HG02938 (cell line): ENCODE measurements around the gene SLC41A1.

Experiments used
- ATAC-seq: cut with Tn5 transposase; IDR thresholded peaks from one replicate; pipeline ENCODE4 v1.9.1; 2021; ENCODE audit warnings: mild to moderate bottlenecking, moderate library complexity; ENCODE audit not compliant: unreplicated experiment

The SLC41A1 gene

GRCh38 chr1:205763980-205764379 is 49.0 kb downstream of the SLC41A1 start:
- no peak for ATAC-seq

GRCh38 chr1:205760606-205761005 is 52.4 kb downstream of the SLC41A1 start:
- no peak for ATAC-seq

DNA sequence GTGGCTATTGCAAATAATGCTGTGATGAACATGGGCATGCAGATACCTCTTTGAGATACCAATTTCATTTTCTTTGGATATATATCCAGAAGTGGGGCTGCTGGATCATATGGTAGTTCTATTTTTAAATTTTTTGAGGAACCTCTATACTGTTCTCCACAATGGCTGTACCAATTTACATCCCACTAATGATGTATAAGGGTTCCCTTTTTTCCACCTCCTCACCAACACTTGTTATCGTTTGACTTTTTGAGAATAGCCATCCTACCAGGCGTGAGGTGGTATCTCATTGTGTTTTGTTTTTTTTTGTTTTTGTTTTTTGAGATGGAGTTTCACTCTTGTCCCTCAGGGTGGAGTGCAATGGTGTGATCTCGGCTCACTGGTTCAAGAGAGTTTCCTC is 56.4 kb downstream of the SLC41A1 start:
- no peak for ATAC-seq

- no peak for ATAC-seq
Observed at GRCh38 chr1:205754857-205755256, 58.1 kb downstream of the SLC41A1 start.

GRCh38 chr1:205751036-205751651 is 61.9 kb downstream of the SLC41A1 start:
- no peak for ATAC-seq

DNA sequence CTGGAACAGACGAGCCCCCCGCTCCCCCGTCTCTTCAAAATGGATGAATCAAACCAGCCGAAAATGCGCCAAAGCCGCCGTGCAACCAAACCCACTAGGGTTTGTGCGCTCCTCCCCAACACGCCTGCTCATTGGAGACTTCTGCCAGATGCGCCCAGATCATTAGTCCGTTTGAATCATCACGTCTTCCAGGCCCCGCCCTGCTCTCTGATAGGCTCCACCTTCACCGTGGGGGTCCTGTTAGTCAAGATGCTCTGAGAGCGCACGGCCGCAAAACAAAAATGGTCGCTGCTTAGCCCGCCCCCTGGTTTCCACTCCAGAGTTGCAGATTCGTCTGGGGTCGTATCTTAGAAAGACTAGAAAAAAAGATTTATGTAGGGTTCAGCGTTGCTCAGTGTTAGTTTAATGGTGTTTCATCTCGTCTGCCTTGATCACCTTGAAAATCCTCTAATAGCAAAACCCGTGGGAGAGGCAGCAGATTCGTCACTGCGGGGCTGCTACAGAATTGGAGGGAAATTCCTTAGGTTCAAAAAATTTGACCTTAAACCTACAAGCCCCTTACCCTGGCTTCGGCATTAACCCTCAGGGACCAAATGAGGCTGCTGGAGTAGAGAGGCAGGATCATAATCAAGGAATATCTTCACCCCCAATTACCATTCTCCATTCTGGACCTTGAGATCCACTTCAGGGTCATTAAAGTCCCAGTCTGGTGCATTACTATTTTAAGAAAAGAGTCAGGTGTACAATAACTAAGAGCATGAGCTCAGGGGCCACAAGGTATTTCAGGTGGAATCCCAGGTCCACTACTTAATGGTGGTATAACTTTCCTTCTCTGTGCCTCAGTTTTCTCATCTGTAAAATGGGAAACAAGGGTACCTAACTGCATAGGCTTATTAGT is 62.6 kb downstream of the SLC41A1 start, which contains the start of gene NUCKS1:
Gene NUCKS1, minus strand, starts transcription at position 45 of the 898 bp plus-strand sequence. CDS start 209 bp downstream, outside the sequence.
- ATAC-seq, result peak; percentile 87

DNA sequence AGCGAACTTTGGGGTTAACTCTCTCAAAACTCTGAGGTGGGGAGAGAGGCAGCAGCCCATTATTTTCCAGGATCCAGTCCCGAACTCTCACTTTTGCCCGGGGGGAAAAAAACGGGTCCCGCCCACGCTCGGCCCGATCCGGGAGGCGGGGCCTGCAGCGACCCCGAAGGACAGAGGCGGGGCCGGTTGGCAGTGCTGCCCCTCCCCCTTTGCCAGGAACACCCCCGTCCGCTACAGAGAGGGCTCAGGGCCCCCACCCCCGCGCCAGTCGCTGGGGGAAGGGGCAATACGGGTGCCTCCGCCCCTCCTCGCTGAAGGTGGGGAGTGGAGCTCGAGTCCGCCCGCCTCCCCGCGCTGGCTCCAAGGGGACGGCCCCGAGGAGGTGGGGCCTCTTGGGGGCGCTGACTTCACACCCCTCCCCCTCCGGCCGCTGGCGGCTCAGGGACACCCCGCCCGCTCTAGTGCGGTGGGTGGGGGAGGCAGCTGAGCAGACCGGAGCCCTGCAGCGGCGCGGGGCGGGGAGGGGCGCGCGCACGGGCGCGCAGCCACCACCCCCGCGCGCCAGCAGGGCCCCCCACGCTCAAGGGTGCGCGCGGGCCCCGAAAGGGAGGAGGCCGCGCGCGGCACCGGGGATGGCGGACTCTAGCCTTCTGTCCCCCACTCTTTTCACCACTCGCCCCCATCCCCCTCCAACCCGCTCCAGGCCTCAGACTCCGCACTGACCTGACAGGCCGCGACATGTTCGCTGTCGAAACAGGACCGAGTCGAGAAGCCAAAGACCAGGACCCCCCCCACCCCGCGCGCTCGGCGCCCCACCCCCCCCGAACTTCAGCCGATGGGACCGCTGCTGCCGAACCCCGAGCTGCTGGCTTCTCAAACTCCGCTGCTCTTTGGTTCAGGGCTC is 63.5 kb downstream of the SLC41A1 start:
- ATAC-seq, result peak; percentile 65

DNA sequence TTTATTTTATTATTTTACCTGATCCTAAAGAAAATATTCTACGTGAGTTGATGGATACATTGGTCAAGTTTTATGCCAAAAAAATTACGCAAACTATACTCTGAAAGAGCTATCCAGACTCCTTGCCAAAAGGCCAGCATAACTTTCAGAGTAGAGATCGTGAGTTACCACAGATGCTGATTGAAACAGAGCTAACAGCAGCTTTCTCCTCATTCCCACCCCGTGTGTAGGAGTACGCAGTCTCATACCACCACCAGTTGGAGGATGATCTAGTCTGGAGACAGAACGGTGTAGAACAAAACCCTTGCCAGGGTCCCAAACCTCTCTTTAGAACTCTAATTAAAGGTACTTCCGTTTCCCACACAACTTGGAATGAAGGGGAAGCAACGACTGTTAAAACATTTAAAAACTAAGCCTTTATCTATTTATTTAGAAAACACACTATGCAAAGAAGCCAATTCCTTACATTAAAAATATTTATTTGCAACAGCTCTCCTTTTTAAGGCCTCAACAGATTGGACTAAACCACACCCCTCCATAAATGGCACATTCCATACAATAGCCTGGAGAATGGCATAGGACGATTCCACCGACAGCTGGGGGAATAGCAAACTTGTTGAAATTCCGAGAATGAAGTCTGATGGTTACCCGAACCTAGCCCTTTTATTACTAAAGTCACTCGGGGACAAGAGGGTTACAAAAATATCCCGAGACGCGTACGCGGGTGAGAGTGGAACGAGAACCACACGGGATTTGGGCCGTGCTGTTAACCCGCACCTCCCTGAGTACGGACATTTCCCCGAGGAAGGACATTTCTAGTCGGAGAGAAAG is 64.4 kb downstream of the SLC41A1 start:
- peak; percentile 25 for ATAC-seq

DNA sequence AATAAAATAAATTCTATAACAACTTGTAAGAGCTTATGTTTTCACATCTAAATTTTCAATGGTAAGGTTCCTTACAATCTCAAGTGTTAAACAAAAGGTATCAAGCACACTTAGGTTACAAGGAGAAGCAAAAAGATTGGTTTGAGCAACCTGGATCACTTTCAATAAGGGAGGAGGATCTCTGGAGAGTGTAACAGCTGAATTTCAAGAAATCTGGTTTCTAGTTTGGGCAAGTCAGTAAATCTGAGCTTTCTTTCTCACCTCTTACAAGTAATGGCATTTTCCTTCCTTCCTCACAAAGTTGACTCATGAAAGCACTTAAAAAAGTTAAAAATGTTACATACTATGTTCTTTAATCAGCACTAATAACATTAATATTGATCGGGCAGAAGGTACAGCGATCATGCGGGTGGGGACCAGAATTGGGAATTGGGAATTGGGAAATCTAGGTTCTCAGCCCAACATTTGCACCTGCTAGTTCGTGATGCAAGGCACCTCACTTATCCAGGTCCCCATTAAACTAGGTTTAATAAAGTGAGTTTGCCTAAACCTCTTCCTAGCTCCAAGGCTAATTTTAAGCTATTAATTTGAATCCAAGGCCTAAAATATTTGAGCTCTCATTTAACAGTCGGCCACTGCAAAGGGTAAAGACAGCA is 66.1 kb downstream of the SLC41A1 start:
- ATAC-seq, result no peak

GRCh38 chr1:205744403-205744802 is 68.6 kb downstream of the SLC41A1 start:
- no peak for ATAC-seq

DNA sequence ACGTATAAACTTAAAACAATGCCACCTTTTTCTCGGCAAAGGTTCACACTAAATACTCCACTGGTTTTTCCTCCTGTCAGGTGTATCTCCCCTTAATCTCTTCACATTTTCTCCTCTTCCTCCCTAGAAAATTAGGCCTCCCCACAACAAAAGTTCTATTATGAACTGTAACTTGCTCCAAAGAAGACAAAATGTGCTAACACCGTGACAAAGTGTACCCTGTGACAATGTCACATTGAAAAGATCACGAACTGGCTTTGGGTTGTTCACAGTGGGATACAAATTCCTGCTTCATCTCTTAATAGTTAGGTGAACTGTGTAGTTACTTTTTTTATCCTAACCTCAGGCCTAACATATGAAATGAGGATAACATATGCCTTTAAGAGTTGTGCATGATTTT is 69.0 kb downstream of the SLC41A1 start:
- no peak for ATAC-seq

DNA sequence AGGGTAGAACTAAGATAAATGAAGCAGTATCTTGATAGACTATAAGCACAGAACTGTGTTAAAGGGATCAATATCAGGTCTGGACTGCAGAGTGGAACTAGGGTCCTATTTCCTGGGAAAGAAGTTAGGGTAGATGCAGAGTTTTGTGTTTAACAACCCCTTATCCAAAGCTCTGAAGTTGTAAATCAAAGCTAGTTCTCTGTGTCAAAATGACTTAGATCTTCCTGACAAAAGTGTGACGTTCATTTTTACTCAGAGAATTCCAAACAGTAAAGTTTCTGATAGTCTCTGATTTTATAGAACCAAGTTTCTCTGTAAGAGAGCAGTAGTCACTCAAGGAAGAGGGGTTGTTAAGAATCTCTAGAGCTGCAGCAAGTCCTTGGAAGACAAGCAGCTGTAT is 71.3 kb downstream of the SLC41A1 start:
- no peak for ATAC-seq

DNA sequence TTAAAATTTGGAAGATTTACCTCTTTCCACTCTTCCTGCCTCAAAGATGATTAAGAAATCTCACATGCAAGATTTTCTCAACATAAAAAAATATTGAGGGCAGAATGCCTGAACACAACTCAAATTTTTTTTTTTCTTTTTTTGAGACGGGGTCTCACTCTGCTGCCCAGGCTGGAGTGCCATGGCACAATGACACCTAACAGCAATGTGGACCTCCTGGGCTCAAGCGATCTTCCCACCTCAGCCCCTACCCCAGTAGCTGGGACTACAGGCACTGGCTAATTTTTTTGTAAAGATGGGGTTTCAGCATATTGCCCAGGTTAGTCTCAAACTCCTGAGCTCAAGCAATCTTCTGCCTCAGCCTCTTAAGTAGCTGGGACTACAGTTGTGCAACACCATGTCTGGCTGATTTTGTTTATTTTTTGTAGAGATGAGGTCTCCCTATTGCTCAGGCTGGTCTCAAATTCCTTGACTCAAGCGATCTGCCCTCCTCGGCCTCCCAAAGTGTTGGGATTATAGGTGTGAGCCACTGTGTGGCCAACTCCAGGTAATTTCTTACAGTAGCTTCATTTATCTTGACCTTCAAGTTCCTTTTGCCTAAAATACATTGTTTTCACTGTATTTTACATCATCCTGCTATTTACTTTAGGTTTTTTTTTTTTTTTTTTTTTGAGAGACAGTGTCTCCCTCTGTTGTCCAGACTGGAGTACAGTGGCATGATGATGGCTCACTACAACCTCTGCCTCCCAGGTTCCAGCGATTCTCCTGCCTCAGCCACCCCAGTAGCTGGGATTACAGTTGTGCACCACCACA is 73.4 kb downstream of the SLC41A1 start:
- no peak for ATAC-seq
